RWPE1 (cell line): Measurements from ENCODE around the gene SYNJ1.

Experiments
- CTCF ChIA-PET: fragments of 350-600 bp; sonication (Branson Sonifier 250); formaldehyde crosslinking; extraction: SDS; loops from one replicate; lab custom pipeline; 2021; lab: Yijun Ruan, JAX
- POLR2A ChIA-PET: fragments of 400-600 bp; formaldehyde crosslinking; extraction: SDS; loops from one replicate; lab custom pipeline; 2020; ENCODE audit warnings: antibody characterized with exemption; ENCODE audit not compliant: low non-redundant PET; lab: Yijun Ruan, JAX
- DNase-seq: peaks from one replicate; pipeline ENCODE4 v3.0.0; 2012; ENCODE audit warnings: low spot score
- H3K27ac ChIP-seq: fragments of 450-650 bp; 2 replicates; pipeline ENCODE4 v1.5.1; 2017
- CTCF ChIP-seq: fragments of 450-650 bp; conservative IDR thresholded peaks from 2 replicates; pipeline ENCODE4 v1.5.1; 2017; ENCODE audit warnings: low read depth, mild to moderate bottlenecking

Gene SYNJ1

GRCh38 chr21:32580949-32581348 lies 146.9 kb downstream of the SYNJ1 start:
- no peak for TF ChIP-seq CTCF
- H3K27ac ChIP-seq: no peak overlapping the region
- ChIA-PET POLR2A (no interaction called here), CTCF (no interaction called here)
- no peak for DNase-seq
